Measurements from ENCODE around the gene DAPK1.

DAPK1 gene

GRCh38 chr9:87558606-87559190 is 61.0 kb downstream of the DAPK1 start:
- TF ChIP-seq CTCF (IDR thresholded peaks at IDR 0.05; ENCODE audit: low read depth, low read length) (no peak), EZH2phosphoT487 (IDR thresholded peaks at IDR 0.05; ENCODE audit: low read depth) (no peak)
- no peaks in the 10 kb centered on the region for H3K36me3 ChIP-seq (replicated peaks; ENCODE audit: low read depth, low read length)
- H2AFZ ChIP-seq (ENCODE audit: low read depth, low read length): no peak overlapping the region
- no peak overlapping the region for H3K4me2 ChIP-seq (ENCODE audit: low read length)
- no peaks in the 10 kb centered on the region for H3K79me2 ChIP-seq (ENCODE audit: low read length)
- H3K4me1 ChIP-seq (ENCODE audit: low read length): no peaks in the 10 kb centered on the region
- H4K20me1 ChIP-seq (ENCODE audit: insufficient read depth, low read length): no peaks in the 10 kb centered on the region
- H3K9ac ChIP-seq (ENCODE audit: low read length): no peak overlapping the region
- H3K9me3 ChIP-seq (ENCODE audit: insufficient read depth, low read length): no peaks in the 10 kb centered on the region
- no peak overlapping the region for H3K4me3 ChIP-seq (ENCODE audit: low read length)
- no peaks in the 10 kb centered on the region for H3K27me3 ChIP-seq (ENCODE audit: low read depth, low read length)
- no peak overlapping the region for H3K27ac ChIP-seq (ENCODE audit: low read length)

- Histone ChIP-seq H3K4me1 (ENCODE audit: low read length) (no peaks in the 10 kb centered on the region), H3K4me3 (ENCODE audit: low read length) (no peak overlapping the region), H3K9ac (ENCODE audit: low read length) (no peak overlapping the region), H3K27ac (ENCODE audit: low read length) (no peak overlapping the region), H3K36me3 (replicated peaks; ENCODE audit: low read depth, low read length) (no peaks in the 10 kb centered on the region), H2AFZ (ENCODE audit: low read depth, low read length) (no peak overlapping the region), H3K27me3 (ENCODE audit: low read depth, low read length) (no peaks in the 10 kb centered on the region), H3K9me3 (ENCODE audit: insufficient read depth, low read length) (no peaks in the 10 kb centered on the region), H3K4me2 (ENCODE audit: low read length) (no peak overlapping the region), H4K20me1 (ENCODE audit: insufficient read depth, low read length) (no peaks in the 10 kb centered on the region), H3K79me2 (ENCODE audit: low read length) (no peaks in the 10 kb centered on the region)
- no peak for TF ChIP-seq CTCF (IDR thresholded peaks at IDR 0.05; ENCODE audit: low read depth, low read length)
- TF ChIP-seq EZH2phosphoT487 (IDR thresholded peaks at IDR 0.05; ENCODE audit: low read depth): no peak
These were observed 64.4 kb downstream of the DAPK1 start for GRCh38 chr9:87562062-87562461.

- Histone ChIP-seq H3K4me2 (ENCODE audit: low read length) (no peak overlapping the region), H3K9ac (ENCODE audit: low read length) (no peak overlapping the region), H3K4me1 (ENCODE audit: low read length) (no peaks in the 10 kb centered on the region), H3K79me2 (ENCODE audit: low read length) (no peaks in the 10 kb centered on the region), H3K9me3 (ENCODE audit: insufficient read depth, low read length) (no peaks in the 10 kb centered on the region), H3K4me3 (ENCODE audit: low read length) (no peak overlapping the region), H4K20me1 (ENCODE audit: insufficient read depth, low read length) (no peaks in the 10 kb centered on the region), H3K27me3 (ENCODE audit: low read depth, low read length) (no peaks in the 10 kb centered on the region), H3K27ac (ENCODE audit: low read length) (no peak overlapping the region), H2AFZ (ENCODE audit: low read depth, low read length) (no peak overlapping the region), H3K36me3 (replicated peaks; ENCODE audit: low read depth, low read length) (no peaks in the 10 kb centered on the region)
- TF ChIP-seq CTCF (IDR thresholded peaks at IDR 0.05; ENCODE audit: low read depth, low read length) (no peak), EZH2phosphoT487 (IDR thresholded peaks at IDR 0.05; ENCODE audit: low read depth) (no peak)
These were observed 65.0 kb downstream of the DAPK1 start for GRCh38 chr9:87562530-87563170.

- Histone ChIP-seq H3K36me3 (replicated peaks; ENCODE audit: low read depth, low read length) (no peaks in the 10 kb centered on the region), H2AFZ (ENCODE audit: low read depth, low read length) (no peak overlapping the region), H3K27me3 (ENCODE audit: low read depth, low read length) (no peaks in the 10 kb centered on the region), H3K9ac (ENCODE audit: low read length) (no peak overlapping the region), H3K9me3 (ENCODE audit: insufficient read depth, low read length) (no peaks in the 10 kb centered on the region), H3K4me2 (ENCODE audit: low read length) (no peak overlapping the region), H3K27ac (ENCODE audit: low read length) (no peak overlapping the region), H4K20me1 (ENCODE audit: insufficient read depth, low read length) (no peaks in the 10 kb centered on the region), H3K4me1 (ENCODE audit: low read length) (no peaks in the 10 kb centered on the region), H3K4me3 (ENCODE audit: low read length) (no peak overlapping the region), H3K79me2 (ENCODE audit: low read length) (no peaks in the 10 kb centered on the region)
- TF ChIP-seq EZH2phosphoT487 (IDR thresholded peaks at IDR 0.05; ENCODE audit: low read depth) (no peak), CTCF (IDR thresholded peaks at IDR 0.05; ENCODE audit: low read depth, low read length) (no peak)
These were observed 66.4 kb downstream of the DAPK1 start for GRCh38 chr9:87564111-87564510.
